GM12878 (cell line): ENCODE data around the gene ROBO1. TPM values are rescaled to one million over a fixed set of nuclear protein-coding genes. Genes with fewer than 3 reads are reported as not detected.

ENCODE experiments used
- ATAC-seq: fragments of 200-7000 bp; cut with Tn5 transposase; 3 replicates; pipeline ENCODE4 v1.9.1; 2020; ENCODE audit warnings: mild to moderate bottlenecking, moderate library complexity
- BruUV-seq: library from RNA; stranded (reverse); fragments of 400-500 nt; replicated peaks from 2 replicates; lab custom pipeline; 2021; lab: Mats Ljungman, UMichigan
- CTCF ChIA-PET: fragments of 300-600 bp; sonication (Branson Sonifier 250); formaldehyde crosslinking; extraction: SDS; loops from one replicate; lab custom pipeline; 2021; ENCODE audit warnings: inconsistent platforms; lab: Yijun Ruan, JAX
- POLR2A ChIA-PET: fragments of 350-600 bp; formaldehyde crosslinking; extraction: SDS; loops from one replicate; lab custom pipeline; 2021; ENCODE audit warnings: inconsistent platforms; lab: Charles Lee
- RAD21 ChIA-PET: fragments of 300-600 bp; sonication (Branson Sonifier 250); formaldehyde crosslinking; loops from one replicate; lab custom pipeline; 2023; ENCODE audit warnings: antibody characterized with exemption; ENCODE audit not compliant: unreplicated experiment; lab: Charles Lee
- SMC1A ChIA-PET: fragments of 300-600 bp; sonication (Branson Sonifier 250); formaldehyde crosslinking; loops from one replicate; lab custom pipeline; 2023; ENCODE audit not compliant: unreplicated experiment, uncharacterized antibody; lab: Charles Lee
- DNase-seq: peaks from one replicate; pipeline ENCODE4 v3.0.0-alpha.2; 2011; ENCODE audit warnings: low read depth, low spot score
- FAIRE-seq: peaks from 3 replicates; lab custom pipeline; 2011; peaks lifted over from hg19 to GRCh38; lab: Jason Lieb, UNC
- H2AFZ ChIP-seq: 2 replicates; pipeline ENCODE4 v1.6.0; 2011; ENCODE audit warnings: low read depth, low read length, control low read depth; ENCODE audit not compliant: control insufficient read depth
- H3K27ac ChIP-seq: 2 replicates; pipeline ENCODE4 v1.5.1; 2011; ENCODE audit warnings: control low read depth; ENCODE audit not compliant: control insufficient read depth, insufficient read depth
- H3K27me3 ChIP-seq, 2 experiments: replicated peaks in 1 of 2; 2 replicates each; pipeline versions ENCODE4 v1.6.0 to v1.6.1; 2011; ENCODE audit warnings: low read length in 1 of 2; ENCODE audit not compliant: control insufficient read depth in 2 of 2, insufficient read depth in 2 of 2
- H3K36me3 ChIP-seq, 2 experiments: 2 replicates each; pipeline ENCODE4 v1.5.1; 2011; ENCODE audit warnings: low read length in 1 of 2; ENCODE audit not compliant: control insufficient read depth in 2 of 2, insufficient read depth in 2 of 2
- H3K4me1 ChIP-seq: 2 replicates; pipeline ENCODE4 v1.6.1; 2011; ENCODE audit warnings: mild to moderate bottlenecking, low read length, moderate library complexity, mixed read lengths; ENCODE audit not compliant: control insufficient read depth, insufficient read depth
- H3K4me2 ChIP-seq: 2 replicates; pipeline ENCODE4 v1.6.0; 2011; ENCODE audit warnings: control low read depth; ENCODE audit not compliant: control insufficient read depth, insufficient read depth
- H3K4me3 ChIP-seq: fragments of 200-600 bp; sonication (generic); 2 replicates; pipeline ENCODE4 v1.5.1; 2016
- H3K79me2 ChIP-seq: 2 replicates; pipeline ENCODE4 v1.6.0; 2011; ENCODE audit warnings: low read length; ENCODE audit not compliant: control insufficient read depth, insufficient read depth
- H3K9ac ChIP-seq: 2 replicates; pipeline ENCODE4 v1.8.0; 2011; ENCODE audit warnings: low read length, control low read depth, mixed read lengths; ENCODE audit not compliant: control insufficient read depth, insufficient read depth
- H3K9me3 ChIP-seq: replicated peaks from 3 replicates; pipeline ENCODE4 v1.5.1; 2011; ENCODE audit warnings: mild to moderate bottlenecking, low read length; ENCODE audit not compliant: control insufficient read depth, insufficient read depth
- H4K20me1 ChIP-seq: 2 replicates; pipeline ENCODE4 v1.6.0; 2011; ENCODE audit not compliant: control insufficient read depth, insufficient read depth
- BMI1 ChIP-seq: fragments of 450-650 bp; IDR thresholded peaks from 2 replicates; pipeline ENCODE4 v1.6.1; 2016; ENCODE audit warnings: mild to moderate bottlenecking, moderate library complexity, borderline replicate concordance
- CHD2 ChIP-seq: IDR thresholded peaks from 2 replicates; pipeline ENCODE4 v1.6.1; 2011; ENCODE audit warnings: low read depth, low read length, improper control_type of control experiment, borderline replicate concordance
- EED ChIP-seq: sonication (generic); IDR thresholded peaks from 2 replicates; pipeline ENCODE4 v1.6.1; 2016; ENCODE audit warnings: antibody characterized with exemption, low read depth
- GABPA ChIP-seq: IDR thresholded peaks from 2 replicates; pipeline ENCODE4 v1.6.1; 2014; ENCODE audit warnings: antibody characterized with exemption, low read depth, mild to moderate bottlenecking, inconsistent platforms
- IKZF1 ChIP-seq: fragments of 450-650 bp; conservative IDR thresholded peaks from 2 replicates; pipeline ENCODE4 v1.6.1; 2017; ENCODE audit warnings: antibody characterized with exemption, mild to moderate bottlenecking
- WGBS: methylation state at CpG from one replicate; pipeline ENCODE4 v1.1.6; 2016; ENCODE audit warnings: low lambda C conversion rate; ENCODE audit not compliant: insufficient replicate concordance, insufficient coverage; ENCODE audit errors: missing lambda C conversion rate; 5-methylcytosine and 5-hydroxymethylcytosine counted together
- in situ Hi-C: fragments of 300-500 bp; cut with MboI; formaldehyde crosslinking; loops from 9 replicates; pipeline ENCODE4 v1.14.3; 2018; ENCODE audit warnings: mixed read lengths
- intact Hi-C: fragments of 100-400 bp; cut with micrococcal nuclease; formaldehyde crosslinking; loops from one replicate; pipeline ENCODE4 v1.14.2; 2022; ENCODE audit not compliant: unreplicated experiment
- polyA plus RNA-seq, 11 experiments: library from polyadenylated mRNA; depleted of rRNA in 4 of 11; unstranded in 6 of 11; stranded (reverse) in 5 of 11; fragments of >200 nt; fragmentation: Nextera tagmentation in 4 of 11; fragmentation: Illumina TruSeq in 1 of 11; extraction: Ambion mirVana in 4 of 11; extraction: Trizol in 1 of 11; gene quantifications; 1 replicate in 1 of 11; 2 replicates in 10 of 11; pipeline versions ENCODE4 v1.2.1 to v1.2.3, GENCODE V29; 2011 to 2016; ENCODE audit warnings: inconsistent platforms in 2 of 11, missing spikeins in 2 of 11, low read depth in 1 of 11
- total RNA-seq, 4 experiments: library from RNA; depleted of rRNA in 3 of 4; stranded (reverse); fragments of >200 nt in 3 of 4; fragmentation: Illumina TruSeq in 1 of 4; extraction: Trizol in 1 of 4; gene quantifications; 2 replicates each; pipeline versions ENCODE4 v1.2.1 to v1.2.3, GENCODE V29; 2013 to 2021
- TF ChIP-seq, protein P1 (sequence below): fragments of 450-650 bp; IDR thresholded peaks from 2 replicates; pipeline ENCODE4 v1.6.1; 2014; ENCODE audit warnings: mild to moderate bottlenecking
- TF ChIP-seq, protein P2 (sequence below): fragments of 450-650 bp; IDR thresholded peaks from 2 replicates; pipeline ENCODE4 v1.6.1; 2017; ENCODE audit warnings: antibody characterized with exemption, mild to moderate bottlenecking, moderate library complexity

The ROBO1 gene
- total and polyA plus RNA-seq, 10 of the 15 experiments (the other 5 are each of a cell fraction or from before 2014, with no cell fraction given): 0.29 to 46.5 (median 1.2) TPM

GRCh38 chr3:79011821-79012529 lies 755.8 kb downstream of the ROBO1 start:
- H3K27ac ChIP-seq: no peak overlapping the region
- no peak overlapping the region for H2AFZ ChIP-seq
- intact Hi-C loops: no loop called here
- H3K27me3 ChIP-seq: no peaks in the 10 kb centered on the region
- H3K79me2 ChIP-seq: no peaks in the 10 kb centered on the region; the same call in 1 of the 2 replicates
- WGBS: 42% methylated on average over 5 of the region's 5 CpGs
- no peaks in the 10 kb centered on the region for H4K20me1 ChIP-seq
- ChIA-PET POLR2A (interaction anchor here (0.8 to 1.7 kb wide), 2 partner anchors 10 to 37 kb away, joined by 3 read pairs; no protein-coding TSS in a partner anchor), CTCF (interaction anchor here (0.6 to 1.9 kb wide), 3 partner anchors 20 to 689 kb away, joined by 3 to 6 read pairs (median 6); no protein-coding TSS in a partner anchor), SMC1A (interaction anchor here (0.9 to 4.0 kb wide), 8 partner anchors 8 to 283 kb away, joined by 3 to 32 read pairs (median 4); no protein-coding TSS in a partner anchor), RAD21 (interaction anchor here (1.2 to 10.5 kb wide), 4 partner anchors 7 to 39 kb away, joined by 3 to 75 read pairs (median 8); no protein-coding TSS in a partner anchor)
- H3K4me1 ChIP-seq: no peaks in the 10 kb centered on the region
- H3K9me3 ChIP-seq: no peaks in the 10 kb centered on the region
- no peak overlapping the region for H3K9ac ChIP-seq
- no peaks in the 10 kb centered on the region for H3K36me3 ChIP-seq
- in situ Hi-C loops: no loop called here
- BruUV-seq: no TSS peak
- ATAC-seq: no peak
- no peak for DNase-seq
- FAIRE-seq: no peak
- no peak overlapping the region for H3K4me3 ChIP-seq
- no peak for TF ChIP-seq EED
- TF ChIP-seq IKZF1: no peak
- no peak for TF ChIP-seq BMI1
- TF ChIP-seq CHD2: no peak
- TF ChIP-seq, protein P1, sequence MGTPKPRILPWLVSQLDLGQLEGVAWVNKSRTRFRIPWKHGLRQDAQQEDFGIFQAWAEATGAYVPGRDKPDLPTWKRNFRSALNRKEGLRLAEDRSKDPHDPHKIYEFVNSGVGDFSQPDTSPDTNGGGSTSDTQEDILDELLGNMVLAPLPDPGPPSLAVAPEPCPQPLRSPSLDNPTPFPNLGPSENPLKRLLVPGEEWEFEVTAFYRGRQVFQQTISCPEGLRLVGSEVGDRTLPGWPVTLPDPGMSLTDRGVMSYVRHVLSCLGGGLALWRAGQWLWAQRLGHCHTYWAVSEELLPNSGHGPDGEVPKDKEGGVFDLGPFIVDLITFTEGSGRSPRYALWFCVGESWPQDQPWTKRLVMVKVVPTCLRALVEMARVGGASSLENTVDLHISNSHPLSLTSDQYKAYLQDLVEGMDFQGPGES: no peak
- TF ChIP-seq, protein P2, sequence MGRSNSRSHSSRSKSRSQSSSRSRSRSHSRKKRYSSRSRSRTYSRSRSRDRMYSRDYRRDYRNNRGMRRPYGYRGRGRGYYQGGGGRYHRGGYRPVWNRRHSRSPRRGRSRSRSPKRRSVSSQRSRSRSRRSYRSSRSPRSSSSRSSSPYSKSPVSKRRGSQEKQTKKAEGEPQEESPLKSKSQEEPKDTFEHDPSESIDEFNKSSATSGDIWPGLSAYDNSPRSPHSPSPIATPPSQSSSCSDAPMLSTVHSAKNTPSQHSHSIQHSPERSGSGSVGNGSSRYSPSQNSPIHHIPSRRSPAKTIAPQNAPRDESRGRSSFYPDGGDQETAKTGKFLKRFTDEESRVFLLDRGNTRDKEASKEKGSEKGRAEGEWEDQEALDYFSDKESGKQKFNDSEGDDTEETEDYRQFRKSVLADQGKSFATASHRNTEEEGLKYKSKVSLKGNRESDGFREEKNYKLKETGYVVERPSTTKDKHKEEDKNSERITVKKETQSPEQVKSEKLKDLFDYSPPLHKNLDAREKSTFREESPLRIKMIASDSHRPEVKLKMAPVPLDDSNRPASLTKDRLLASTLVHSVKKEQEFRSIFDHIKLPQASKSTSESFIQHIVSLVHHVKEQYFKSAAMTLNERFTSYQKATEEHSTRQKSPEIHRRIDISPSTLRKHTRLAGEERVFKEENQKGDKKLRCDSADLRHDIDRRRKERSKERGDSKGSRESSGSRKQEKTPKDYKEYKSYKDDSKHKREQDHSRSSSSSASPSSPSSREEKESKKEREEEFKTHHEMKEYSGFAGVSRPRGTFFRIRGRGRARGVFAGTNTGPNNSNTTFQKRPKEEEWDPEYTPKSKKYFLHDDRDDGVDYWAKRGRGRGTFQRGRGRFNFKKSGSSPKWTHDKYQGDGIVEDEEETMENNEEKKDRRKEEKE: no peak
- TF ChIP-seq GABPA: no peak
- H3K4me2 ChIP-seq: no peak overlapping the region
